ENCODE data around the gene GOT1. TPM values are rescaled to one million over a fixed set of nuclear protein-coding genes. Genes with fewer than 3 reads are reported as not detected.

Gene GOT1
- total and polyA plus RNA-seq, 4 donors = 73.5 to 271 (median 123) TPM

- Histone ChIP-seq H3K9me3 (ENCODE audit: control insufficient read depth in 4 of 4, low read length in 3 of 4) (no peaks in the 10 kb centered on the region), H3K9ac (ENCODE audit: low read depth in 1 of 2, low read length in 2 of 2) (no peak overlapping the region), H3K4me1 (ENCODE audit: control insufficient read depth in 4 of 4, insufficient read depth in 4 of 4, low read length in 3 of 4) (peaks cover 8 to 26% (median 19%) of the 10 kb centered on the region in 4 donors), H3K27ac (ENCODE audit: low read depth in 1 of 2, low read length in 2 of 2) (no peak overlapping the region), H3K36me3 (ENCODE audit: control insufficient read depth in 4 of 4, insufficient read depth in 3 of 4, low read depth in 1 of 4, low read length in 3 of 4) (peaks cover 7 to 40% (median 24%) of the 10 kb centered on the region in 4 donors), H3K4me3 (ENCODE audit: low read depth in 1 of 3, low read length in 3 of 3) (no peak overlapping the region), H3K27me3 (ENCODE audit: control insufficient read depth in 4 of 4, insufficient read depth in 4 of 4, low read length in 3 of 4) (no peaks in the 10 kb centered on the region)
- no peak for TF ChIP-seq JUND (IDR thresholded peaks at IDR 0.05)
- no peak for TF ChIP-seq YY1 (IDR thresholded peaks at IDR 0.05)
- TF ChIP-seq ATF3 (IDR thresholded peaks at IDR 0.05) = no peak
- TF ChIP-seq ZBTB33 (IDR thresholded peaks at IDR 0.05) = no peak
- no peak for TF ChIP-seq NR2F2 (IDR thresholded peaks at IDR 0.05)
- no peak for TF ChIP-seq CTCF (IDR thresholded peaks at IDR 0.05; ENCODE audit: low read depth, low read length, missing input control)
- TF ChIP-seq MAX (IDR thresholded peaks at IDR 0.05) = no peak
- no peak for TF ChIP-seq FOXA2 (IDR thresholded peaks at IDR 0.05)
- no peak for TF ChIP-seq GABPA (IDR thresholded peaks at IDR 0.05 in 1 of 2, conservative IDR thresholded peaks at IDR 0.05 in 1 of 2)
- TF ChIP-seq REST (IDR thresholded peaks at IDR 0.05) = no peak
- TF ChIP-seq TAF1 (conservative IDR thresholded peaks at IDR 0.05) = no peak
- no peak for TF ChIP-seq EGR1 (IDR thresholded peaks at IDR 0.05; ENCODE audit: low read depth in 2 of 2)
- TF ChIP-seq HNF4A (conservative IDR thresholded peaks at IDR 0.05) = no peak
- TF ChIP-seq FOXA1 (IDR thresholded peaks at IDR 0.05) = no peak
- TF ChIP-seq HNF4G (IDR thresholded peaks at IDR 0.05) = no peak
- TF ChIP-seq SP1 (IDR thresholded peaks at IDR 0.05) = no peak
- no peak for TF ChIP-seq RXRA (IDR thresholded peaks at IDR 0.05)
- TF ChIP-seq RAD21 (IDR thresholded peaks at IDR 0.05) = no peak
- no peak for DNase-seq (ENCODE audit: low spot score)
- WGBS = 93% methylated on average over 4 of the region's 4 CpGs
These were observed 19.5 kb downstream of the GOT1 start for GRCh38 chr10:99410876-99411275.

Data from liver (tissue), 9 donors.